ENCODE measurements around the gene FIGN. TPM values are rescaled to one million over a fixed set of nuclear protein-coding genes. Genes with fewer than 3 reads are reported as not detected.

The FIGN gene
- total RNA-seq, 1 donor from 2014 or later: 0.99 TPM

DNA sequence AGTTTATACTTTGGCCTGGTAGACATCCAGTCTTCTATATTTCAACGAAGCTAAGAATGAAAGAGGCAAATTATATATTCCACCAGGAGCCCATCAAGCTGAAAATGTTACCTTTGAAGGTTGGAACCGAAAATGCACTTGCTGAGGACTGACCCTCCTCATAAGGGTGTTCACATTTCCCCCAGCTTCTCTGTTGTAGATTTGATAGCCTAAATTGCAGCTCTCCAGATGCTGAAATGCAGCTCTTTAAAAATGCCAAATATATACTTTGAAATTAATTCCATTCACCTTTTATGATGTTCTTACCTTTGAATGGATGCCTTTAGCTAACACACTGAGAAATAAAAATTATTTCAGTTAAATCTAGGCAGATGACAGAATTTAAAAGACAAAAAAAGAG is 1.8 kb upstream of the FIGN start:
- DNase-seq (ENCODE audit: low read depth, low spot score): no peak

DNA sequence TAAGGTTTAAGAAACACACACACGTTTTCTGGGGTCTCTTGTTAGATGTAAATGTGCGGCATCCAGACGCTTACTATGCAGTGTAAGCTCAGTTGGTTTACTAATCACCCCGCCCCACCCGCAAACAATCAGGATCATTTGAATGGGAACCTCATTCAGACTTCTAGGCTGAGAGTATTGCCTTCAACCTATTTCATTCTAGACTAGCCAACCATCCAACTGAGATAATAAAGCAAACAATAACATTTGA is 1.3 kb upstream of the FIGN start:
- no peak for DNase-seq (ENCODE audit: low read depth, low spot score)

DNA sequence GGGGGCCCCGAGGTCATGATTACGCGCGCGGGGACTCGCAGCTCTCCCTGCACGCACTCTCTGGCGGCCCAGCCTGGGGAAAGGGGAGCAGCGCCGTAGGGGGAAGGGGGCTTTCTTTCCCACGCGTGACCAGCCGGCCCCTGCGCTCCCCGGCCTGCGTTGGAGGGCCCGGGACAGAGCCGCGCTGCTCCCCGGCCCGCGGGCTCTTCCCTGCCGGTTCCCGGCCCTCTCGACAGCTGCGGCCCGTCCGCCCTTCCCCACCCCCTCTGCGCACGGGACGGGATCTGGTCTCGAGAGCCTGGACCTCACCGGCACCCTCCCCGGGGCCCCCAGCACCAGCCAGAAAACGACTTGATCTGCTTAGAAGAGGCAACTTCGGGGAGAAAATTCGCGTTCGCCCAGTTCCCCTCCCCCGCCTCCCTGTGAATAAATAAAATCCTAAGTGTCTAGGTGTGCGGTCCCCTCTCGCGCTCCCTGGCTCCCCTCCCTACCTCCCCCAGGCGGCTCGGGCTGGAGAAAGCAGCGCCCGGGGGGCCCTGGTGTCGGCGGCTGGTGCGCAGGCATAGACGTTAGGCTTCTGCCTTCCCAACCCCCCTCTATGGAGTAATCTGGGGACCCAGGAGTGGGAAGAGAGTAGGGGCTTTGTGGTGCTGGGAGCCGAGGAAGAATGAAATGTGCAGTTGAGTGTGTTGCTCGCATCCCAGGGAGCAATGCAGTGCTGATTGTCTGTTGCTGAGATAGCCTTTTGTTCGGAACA is 803 bp upstream of the FIGN start:
- DNase-seq (ENCODE audit: low read depth, low spot score): no peak

DNA sequence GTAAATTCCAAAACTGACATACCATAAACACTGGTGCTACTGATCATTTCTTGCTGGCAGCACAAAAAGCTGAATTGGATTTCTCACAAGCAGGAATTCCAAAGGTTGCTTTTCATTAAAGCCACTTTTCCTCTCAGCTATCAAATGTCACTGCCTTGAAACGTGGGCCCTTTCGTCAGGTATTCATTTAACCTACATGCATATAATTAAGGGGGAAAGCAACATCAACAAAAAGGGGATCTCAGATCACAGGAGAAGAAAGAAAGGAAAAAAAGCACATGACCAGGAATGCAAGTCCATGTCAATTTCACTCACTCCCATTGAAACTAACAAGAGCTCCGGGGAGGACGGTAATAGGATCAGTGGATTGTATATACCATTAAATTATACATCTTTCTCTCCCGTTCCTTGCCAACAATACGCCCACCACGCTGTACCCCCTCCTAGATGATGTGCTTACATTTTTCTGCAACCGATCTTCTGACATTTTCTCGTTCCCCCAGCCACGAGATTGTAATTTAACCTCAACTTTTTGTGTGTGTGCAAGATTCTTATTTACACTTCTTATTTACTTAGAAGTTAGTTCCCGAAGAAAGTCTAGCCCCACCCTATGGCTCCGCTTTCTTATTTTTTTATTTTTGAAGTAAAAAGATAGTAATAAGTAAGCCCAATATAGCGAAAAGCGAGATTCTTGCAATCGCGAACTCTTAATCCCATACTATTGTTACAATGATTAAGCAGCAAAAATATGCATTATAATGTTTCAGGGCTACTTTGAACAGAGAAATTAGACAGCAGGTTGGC is 725 bp downstream of the FIGN start:
- no peak for DNase-seq (ENCODE audit: low read depth, low spot score)

DNA sequence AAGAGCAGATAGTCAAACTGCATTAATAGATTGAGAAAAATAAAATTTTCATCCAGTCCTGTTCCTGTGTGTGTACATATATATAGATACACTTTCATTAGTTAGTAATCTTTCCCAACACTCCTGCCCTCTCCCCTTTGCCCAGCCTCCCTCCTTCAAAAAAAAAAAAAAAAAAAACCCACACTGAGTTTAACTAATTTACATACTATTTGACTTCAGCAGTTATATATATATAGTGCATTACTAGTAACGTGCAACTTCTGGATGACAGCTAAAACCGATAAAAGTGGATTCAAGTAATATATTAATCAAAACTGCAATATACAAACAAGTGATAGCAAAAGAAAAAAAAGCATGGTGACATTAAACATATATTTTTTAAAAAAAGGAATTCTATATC is 1.4 kb downstream of the FIGN start:
- DNase-seq (ENCODE audit: low read depth, low spot score): no peak

DNA sequence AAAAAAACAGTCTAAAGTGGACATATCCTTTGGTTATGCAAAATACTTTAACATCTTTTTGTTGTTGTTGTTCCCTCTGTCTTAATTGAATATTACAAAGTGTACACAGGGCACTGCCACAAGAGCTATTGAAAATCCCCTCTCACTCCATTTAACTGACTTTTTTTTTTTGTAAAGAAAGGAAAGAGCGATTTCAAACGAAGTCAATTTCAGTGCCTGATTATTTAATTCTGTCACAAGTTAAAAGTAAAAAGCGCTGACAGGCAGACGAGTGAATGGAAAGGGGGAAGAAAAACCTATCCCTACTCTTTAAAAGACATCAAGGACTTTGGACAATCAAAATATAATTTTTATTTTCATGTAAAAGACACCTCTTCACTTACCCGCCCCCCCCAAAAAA is 1.9 kb downstream of the FIGN start:
- no peak for DNase-seq (ENCODE audit: low read depth, low spot score)

DNA sequence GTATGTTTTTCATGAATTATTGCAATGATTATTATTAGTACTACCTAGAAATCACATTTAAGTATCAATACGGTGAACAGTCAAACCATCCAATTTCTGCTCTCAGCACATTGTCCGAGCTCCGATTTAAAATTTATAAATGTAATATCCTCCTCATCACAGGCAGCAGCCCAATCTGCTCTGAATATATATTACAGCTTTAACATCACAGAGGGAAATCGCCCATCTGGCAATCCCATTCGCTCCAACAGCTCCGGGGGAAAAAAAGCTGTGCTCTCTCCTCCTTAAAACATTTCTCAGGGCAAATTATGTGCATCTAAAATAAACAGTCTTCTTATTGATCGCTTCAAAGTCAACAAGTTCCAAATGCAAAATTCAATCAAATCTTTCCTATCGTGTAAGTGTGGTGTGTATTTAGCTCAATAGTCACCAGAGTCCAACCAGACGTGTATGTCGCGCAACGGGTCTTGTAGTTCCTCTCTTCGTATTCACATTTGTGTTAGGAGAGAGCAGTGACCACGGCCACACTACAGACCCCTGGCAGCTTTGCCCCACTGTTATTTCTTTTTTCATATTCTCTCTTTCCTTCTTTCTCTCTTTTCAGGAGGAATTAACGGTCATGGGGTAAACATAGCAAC is 2.4 kb downstream of the FIGN start:
- DNase-seq (ENCODE audit: low read depth, low spot score): no peak

DNA sequence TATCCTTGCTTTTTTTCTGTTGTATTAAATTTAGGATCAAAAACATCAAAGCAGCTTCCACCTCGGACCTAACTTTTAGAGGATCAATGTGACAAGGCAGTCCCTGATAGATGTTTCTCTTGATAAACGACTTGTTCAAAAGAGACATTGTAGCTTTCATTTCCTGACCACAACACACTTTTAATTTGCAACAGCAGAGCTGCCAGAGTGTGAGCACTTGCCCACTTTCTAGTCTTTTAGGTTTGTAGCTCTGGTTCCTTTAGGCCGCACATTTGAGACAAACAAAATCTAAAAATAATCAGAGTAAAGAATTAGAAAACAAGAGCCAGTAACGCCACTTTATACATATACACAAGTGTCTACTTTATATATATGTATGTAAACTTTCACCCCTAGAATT is 3.1 kb downstream of the FIGN start:
- DNase-seq (ENCODE audit: low read depth, low spot score): no peak

DNA sequence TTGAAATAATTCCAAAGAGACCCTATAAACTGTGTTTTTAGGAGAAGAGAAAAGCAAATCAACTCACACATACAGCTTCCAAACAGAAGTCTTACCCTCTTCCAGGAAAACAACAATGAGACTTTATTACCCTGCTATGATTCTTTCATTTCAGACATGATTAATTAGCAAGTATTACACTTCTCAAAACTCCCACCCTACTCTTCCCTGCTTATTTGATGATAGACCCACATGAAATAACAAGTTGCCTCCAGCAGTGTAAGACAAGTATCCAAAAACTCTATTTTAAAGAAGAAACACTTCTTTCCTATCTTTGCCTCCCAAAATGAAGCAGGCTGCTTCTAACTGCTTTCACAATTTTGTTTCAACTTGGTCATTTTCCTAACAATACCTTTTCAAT is 4.1 kb downstream of the FIGN start:
- DNase-seq (ENCODE audit: low read depth, low spot score): no peak

DNA sequence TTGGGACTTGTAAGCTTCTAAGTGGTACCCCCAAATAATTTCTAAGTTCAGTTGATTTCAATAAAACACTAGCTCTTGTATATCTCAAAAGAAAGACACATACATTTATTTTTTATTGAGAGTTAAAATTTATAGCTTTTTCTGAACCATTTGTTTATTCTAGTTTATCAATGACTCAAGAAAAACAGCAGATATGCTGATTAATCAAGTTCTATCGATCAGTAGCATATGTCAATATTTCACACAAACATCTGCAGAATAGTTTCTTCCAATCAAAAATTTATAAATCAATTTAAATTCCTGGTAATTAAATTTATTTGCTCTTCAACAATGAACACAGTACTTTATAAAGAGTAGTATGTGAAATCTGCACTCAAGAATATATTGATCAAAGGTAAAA is 5.3 kb downstream of the FIGN start:
- no peak for DNase-seq (ENCODE audit: low read depth, low spot score)

DNA sequence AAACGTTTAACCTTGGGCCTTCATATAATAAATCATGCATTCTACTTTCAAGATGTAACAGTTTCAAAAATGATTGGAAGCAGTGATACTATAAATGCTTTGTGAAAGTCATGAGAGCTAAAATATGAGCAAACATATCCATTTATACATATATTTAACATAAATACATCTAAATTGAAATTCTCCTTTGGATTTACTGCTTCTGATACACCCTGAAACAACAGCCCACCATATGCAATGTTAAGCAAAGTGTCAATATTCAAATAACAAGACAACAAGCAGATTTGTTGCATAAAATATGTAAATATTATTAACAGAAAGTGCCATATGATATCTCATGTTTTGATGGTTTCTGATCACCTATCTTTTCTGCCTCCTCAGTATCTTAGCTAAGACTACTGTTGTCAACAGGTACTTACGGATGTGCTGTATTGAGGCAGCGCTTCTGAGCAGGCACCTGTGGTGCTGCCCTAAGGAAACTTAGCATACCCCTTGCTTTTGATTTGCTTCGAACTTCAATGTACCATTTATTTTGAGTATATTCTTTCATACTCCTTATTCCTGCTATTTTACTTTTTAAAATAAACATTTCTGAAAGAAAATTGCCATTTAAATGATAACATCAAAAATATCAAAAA is 6.1 kb downstream of the FIGN start:
- no peak for DNase-seq (ENCODE audit: low read depth, low spot score)

DNA sequence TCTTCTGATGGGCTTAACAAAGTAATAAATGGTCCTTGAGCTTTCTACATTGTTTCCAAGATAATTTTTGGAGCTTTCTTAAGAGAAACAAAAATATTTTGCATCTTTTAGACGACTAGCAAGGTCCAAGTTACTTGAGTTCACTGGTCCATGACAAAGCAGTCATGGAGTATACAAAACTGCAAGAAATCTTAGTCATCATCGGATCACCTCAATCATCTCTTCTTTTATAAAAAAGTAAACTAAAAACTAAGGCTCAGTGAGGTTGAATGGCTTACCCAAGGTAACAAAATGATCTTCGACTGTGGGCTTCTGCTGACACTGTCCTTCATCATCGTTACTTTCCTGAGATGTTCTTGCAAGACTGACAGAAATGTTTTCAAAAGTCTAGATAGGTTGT is 11.9 kb downstream of the FIGN start:
- no peak for DNase-seq (ENCODE audit: low read depth, low spot score)

DNA sequence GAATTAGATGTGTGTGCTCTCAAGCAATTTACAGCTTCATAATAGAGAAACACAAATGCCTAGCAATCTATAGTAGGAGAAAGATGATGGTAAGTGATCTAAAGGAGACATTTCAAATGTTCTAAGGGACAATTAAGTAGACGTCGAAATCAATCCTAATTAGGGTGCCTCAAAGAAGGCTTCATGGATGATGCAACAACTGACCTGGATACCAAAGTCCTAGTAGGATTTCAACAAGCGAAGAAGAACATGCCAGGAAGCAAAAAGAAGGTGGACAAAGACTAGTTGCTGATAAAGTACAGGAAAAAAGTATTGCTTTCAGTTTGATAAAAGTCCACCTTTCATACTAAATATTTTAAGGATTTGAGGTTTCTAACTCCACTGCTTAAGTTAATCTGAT is 12.5 kb downstream of the FIGN start:
- DNase-seq (ENCODE audit: low read depth, low spot score): no peak

DNA sequence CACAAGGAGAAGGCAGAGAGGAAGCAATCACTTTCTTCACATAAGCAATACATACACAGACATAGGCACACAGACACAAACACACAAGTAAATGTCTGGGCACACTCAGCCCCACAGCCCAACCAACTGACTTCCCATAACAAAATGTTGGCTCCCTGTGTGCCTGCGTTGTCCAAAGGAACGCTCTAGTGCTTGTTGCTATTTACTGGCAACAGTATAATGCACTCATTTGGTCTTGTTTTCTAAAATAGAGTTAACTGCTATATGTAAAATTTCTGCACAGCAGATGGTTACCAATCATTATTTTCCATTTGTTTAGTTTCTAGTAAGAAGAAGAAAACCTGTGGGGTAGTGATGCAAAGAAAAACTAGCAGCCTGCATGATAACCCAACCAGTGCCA is 16.5 kb downstream of the FIGN start:
- no peak for DNase-seq (ENCODE audit: low read depth, low spot score)

DNA sequence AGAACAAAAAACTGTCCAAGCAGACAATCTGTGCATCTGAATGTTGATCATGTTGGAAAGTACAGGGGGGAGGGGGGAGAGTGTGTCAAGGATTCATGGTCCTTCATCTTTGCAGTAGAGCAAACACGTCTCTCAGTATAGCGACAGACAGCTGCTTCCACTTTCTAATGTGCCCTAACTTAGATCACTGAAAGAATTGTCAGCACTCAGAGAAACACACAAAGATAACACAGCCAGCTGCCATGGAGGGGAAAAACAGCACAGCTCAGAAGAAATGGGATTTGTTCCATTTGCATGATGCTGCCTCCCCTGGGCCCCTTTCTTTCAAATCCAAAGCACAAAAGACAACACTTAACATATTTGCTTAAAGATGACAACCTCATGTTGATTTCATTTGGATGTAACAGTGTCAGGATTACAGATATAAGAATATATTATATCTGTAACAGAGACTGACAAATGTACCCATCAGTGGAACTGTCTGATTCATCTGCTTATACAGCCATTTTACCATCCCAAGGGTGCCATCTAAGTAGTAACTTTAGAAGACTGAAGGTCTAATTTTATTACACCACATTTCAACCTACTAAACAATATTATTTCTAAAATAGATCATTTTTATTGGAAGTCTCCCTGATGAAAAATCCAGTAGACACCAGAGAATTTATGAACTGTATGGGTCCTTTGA is 17.7 kb downstream of the FIGN start:
- DNase-seq (ENCODE audit: low read depth, low spot score): no peak

DNA sequence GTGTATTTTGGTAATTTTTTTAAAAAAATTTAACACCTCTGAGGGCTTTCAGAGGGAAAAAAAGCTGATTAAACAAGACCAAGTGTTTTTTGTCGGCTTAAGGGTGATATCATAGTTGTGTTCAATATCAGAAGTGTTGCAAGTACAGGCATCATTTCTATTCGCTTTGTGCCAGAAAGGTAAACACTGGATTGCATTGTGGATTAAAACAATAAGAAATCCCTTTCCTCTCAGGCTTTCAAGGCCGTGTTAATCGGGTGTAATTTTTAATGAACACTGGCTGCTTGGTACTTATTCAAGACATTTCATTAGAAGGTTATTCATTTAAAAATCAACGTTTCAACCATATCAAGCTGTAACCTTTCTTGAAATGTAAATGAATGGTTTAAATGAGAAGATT is 18.3 kb downstream of the FIGN start:
- no peak for DNase-seq (ENCODE audit: low read depth, low spot score)

DNA sequence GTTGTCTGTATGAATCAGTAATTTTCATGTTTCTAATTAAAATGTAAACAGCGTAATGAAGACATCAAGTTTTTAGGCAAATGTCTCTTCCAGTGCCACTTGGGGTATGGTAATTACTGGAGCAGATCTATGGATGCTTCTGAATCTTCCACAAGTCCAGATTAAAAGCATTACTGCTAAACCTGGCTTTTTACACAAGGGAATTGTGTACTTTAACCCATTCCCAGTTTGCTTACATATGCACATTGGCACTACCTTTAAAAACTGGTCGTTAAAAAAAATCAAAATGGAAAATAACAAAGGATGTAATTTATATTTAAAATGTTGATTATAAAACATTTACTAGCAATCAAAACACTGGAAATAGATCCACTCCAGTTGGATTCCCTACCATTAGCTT is 19.7 kb downstream of the FIGN start:
- DNase-seq (ENCODE audit: low read depth, low spot score): no peak

DNA sequence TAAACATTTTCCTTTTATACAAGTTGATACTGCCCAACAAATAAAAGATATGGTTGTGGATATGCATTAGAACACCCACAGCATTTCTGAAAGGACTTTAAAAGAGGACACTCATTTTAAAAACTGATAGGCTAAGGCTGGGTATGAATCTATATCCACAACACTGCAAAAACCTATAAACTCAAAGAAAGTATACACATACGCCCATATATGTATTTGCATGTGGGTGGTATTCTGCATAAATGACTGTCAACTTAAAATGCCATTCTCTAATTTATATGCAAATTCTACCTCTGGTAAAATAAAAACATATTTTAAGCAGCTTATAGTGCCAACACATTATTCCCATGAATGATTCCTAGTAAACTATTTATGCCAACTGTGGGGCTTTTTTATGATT is 20.1 kb downstream of the FIGN start:
- no peak for DNase-seq (ENCODE audit: low read depth, low spot score)

DNA sequence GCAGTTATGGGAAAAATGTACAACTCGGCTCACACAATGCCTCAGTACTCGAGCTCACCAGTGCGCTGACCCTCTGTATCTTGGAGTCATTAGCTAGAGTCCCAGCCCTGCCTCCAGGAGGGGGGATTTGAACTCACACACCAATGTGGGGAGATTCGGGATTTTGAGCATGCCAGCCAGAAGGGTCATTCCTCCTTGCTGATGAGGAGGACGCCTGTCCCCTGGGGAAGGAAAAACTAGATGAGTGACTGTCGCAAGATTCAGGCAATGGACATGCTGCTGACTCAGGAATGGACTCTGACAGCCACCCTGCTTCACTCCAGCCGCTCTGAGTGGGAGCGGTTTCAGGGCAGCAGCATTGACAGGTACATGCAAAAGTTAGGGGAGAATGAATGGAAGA is 20.6 kb downstream of the FIGN start:
- DNase-seq (ENCODE audit: low read depth, low spot score): no peak

DNA sequence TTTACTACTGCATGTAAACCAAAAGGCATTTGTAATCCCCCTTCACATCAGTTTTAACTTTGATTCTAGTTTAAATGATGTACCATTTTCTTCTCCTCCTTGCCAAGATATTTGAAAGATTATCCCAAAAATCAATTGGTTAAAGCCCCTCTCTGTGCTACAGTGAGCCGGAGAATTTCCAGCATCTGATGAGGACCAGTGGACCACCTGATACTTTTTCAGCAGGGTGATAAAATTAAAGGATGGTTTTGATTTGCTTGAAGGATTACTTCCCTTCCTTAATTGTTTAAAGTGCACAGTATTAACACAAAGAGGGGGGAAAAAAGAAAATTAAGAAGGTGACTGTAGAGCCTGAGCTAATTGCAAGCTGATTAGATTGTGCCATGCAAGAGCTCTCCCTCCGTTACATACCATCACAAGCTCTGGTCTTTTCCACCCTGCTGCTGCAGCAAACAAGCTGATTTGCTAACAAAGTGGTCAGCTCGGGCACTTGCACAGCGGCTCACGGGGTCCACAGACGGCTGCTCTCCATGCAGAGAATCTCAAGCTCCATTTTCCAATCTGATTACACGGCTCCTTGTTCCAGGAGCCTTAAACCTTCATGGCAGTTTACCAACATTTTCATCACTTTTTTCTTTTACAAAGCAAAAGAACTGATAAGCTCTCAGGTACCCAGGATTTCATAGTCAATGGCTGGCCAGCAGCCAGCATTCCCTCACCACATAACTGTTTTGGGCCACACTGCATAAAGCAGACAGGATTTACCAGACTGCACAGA is 22.1 kb downstream of the FIGN start:
- DNase-seq (ENCODE audit: low read depth, low spot score): no peak

DNA sequence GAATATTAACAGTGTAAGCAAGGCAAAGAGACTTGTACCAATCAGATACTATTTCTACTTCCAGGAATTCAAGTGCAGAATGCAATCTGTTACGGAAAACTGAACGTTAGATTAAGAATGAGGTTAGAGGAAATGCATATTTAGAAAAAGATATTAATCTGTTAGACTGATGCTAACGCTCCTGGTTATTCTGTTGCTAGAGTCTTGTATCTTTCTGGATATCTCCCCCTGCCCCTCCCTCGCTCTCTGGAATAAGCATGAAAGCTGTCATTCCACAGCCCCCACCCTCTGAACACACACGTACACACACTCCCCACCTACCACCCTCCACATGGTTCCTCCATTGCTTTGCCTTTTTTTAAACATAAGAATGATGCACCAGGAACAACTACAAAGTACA is 24.1 kb downstream of the FIGN start:
- DNase-seq (ENCODE audit: low read depth, low spot score): no peak

Measured in pulmonary artery endothelial cell (primary cell).